Pulmonary artery endothelial cell (primary cell): ENCODE data around the gene RNF149. TPM values are rescaled to one million over a fixed set of nuclear protein-coding genes. Genes with fewer than 3 reads are reported as not detected.
"Not testable (repeated sequence)": the region's sequence is repeated elsewhere in the genome, so short reads cannot be mapped to it uniquely, and the experiment has no call there.

Experiments
- DNase-seq: peaks from one replicate; pipeline ENCODE4 v3.0.0-alpha.2; 2011; ENCODE audit warnings: low read depth, low spot score
- total RNA-seq: library from RNA; depleted of rRNA; stranded (reverse); fragments of >200 nt; gene quantifications from 2 replicates; pipeline ENCODE4 v1.2.3, GENCODE V29; 2014

RNF149 gene
- 100 and 103 TPM in 2 replicates for total RNA-seq

- DNase-seq, result peak; percentile 63
These were observed at the start of gene RNF149 for GRCh38 chr2:101308432-101309210. RNF149 (minus strand) TSS chr2:101308701; CDS start chr2:101308588, 113 bp downstream.

- DNase-seq, result no peak
These were observed 48.9 kb upstream of the RNF149 start for GRCh38 chr2:101357376-101357775.

GRCh38 chr2:101356521-101356920 lies 48.0 kb upstream of the RNF149 start:
- no peak for DNase-seq

GRCh38 chr2:101356055-101356454 lies 47.6 kb upstream of the RNF149 start:
- no peak for DNase-seq

GRCh38 chr2:101355401-101356054 lies 47.0 kb upstream of the RNF149 start:
- DNase-seq, result no peak

GRCh38 chr2:101354420-101355311 lies 46.2 kb upstream of the RNF149 start:
- DNase-seq, result no peak

- not testable (repeated sequence) for DNase-seq
These were observed 44.1 kb upstream of the RNF149 start for GRCh38 chr2:101352631-101353030.

GRCh38 chr2:101351207-101351606 lies 42.7 kb upstream of the RNF149 start:
- DNase-seq, result no peak

- no peak for DNase-seq
These were observed 41.6 kb upstream of the RNF149 start for GRCh38 chr2:101349893-101350662.

- no peak for DNase-seq
These were observed 40.4 kb upstream of the RNF149 start for GRCh38 chr2:101348883-101349282.

GRCh38 chr2:101346909-101347308 lies 38.4 kb upstream of the RNF149 start:
- no peak for DNase-seq

- no peak for DNase-seq
These were observed 35.6 kb upstream of the RNF149 start for GRCh38 chr2:101344137-101344536.

- no peak for DNase-seq
These were observed 34.1 kb upstream of the RNF149 start for GRCh38 chr2:101342625-101343008.

GRCh38 chr2:101341901-101342624 lies 33.6 kb upstream of the RNF149 start:
- DNase-seq, result peak; percentile 36

- no peak for DNase-seq
These were observed 32.9 kb upstream of the RNF149 start for GRCh38 chr2:101341421-101341820.

GRCh38 chr2:101340141-101340551 lies 31.6 kb upstream of the RNF149 start:
- DNase-seq, result no peak

GRCh38 chr2:101339266-101339880 lies 30.9 kb upstream of the RNF149 start:
- DNase-seq, result no peak

- no peak for DNase-seq
These were observed 29.4 kb upstream of the RNF149 start for GRCh38 chr2:101337877-101338276.

- DNase-seq, result no peak
These were observed 24.6 kb upstream of the RNF149 start for GRCh38 chr2:101332885-101333766.
